Mucosa of descending colon (tissue), 3 donors: ENCODE results near the gene SERPINE3. TPM values are rescaled to one million over a fixed set of nuclear protein-coding genes. Genes with fewer than 3 reads are reported as not detected.

Experiments used
- ATAC-seq: fragments of 200-7000 bp; cut with Tn5 transposase; one replicate; pipeline ENCODE4 v1.9.1; 2020; ENCODE audit warnings: mild to moderate bottlenecking, moderate library complexity
- DNase-seq, 3 donors: peaks; one replicate each; pipeline ENCODE4 v3.0.0-alpha.2; 2020
- H3K36me3 ChIP-seq: fragments of 200-600 bp; one replicate; pipeline ENCODE4 v1.8.0; 2021; ENCODE audit warnings: low read depth, mild to moderate bottlenecking
- H3K4me1 ChIP-seq: fragments of 200-600 bp; one replicate; pipeline ENCODE4 v1.8.0; 2021; ENCODE audit warnings: low read depth, mild to moderate bottlenecking
- H3K4me3 ChIP-seq: fragments of 200-600 bp; one replicate; pipeline ENCODE4 v1.8.0; 2021; ENCODE audit warnings: mild to moderate bottlenecking
- H3K9me3 ChIP-seq: fragments of 200-600 bp; one replicate; pipeline ENCODE4 v1.8.0; 2021; ENCODE audit warnings: mild to moderate bottlenecking
- CTCF ChIP-seq: fragments of 200-600 bp; IDR thresholded peaks from one replicate; pipeline ENCODE4 v1.8.0; 2022; ENCODE audit warnings: antibody characterized with exemption, mild to moderate bottlenecking
- intact Hi-C, 2 donors: fragments of 100-400 bp; cut with DNase I in 1 of 2; cut with micrococcal nuclease in 1 of 2; formaldehyde crosslinking; loops; one replicate each; pipeline versions ENCODE4 v1.11.0 to v1.11.1; 2022; cut with DNase I, micrococcal nuclease
- total RNA-seq, 3 donors: library from RNA; stranded (reverse); fragmentation: NEBNext Ultra II Directional in 2 of 3; extraction: Animal tissue kit (Norgen Biotek cat#: 25700) in 2 of 3; gene quantifications; one replicate each; pipeline versions ENCODE4 v1.2.1 to v1.2.4, GENCODE V29; 2021 to 2023
- donor health status: DM: no; HTN: no; CAD: no; lungs with moderate emphysema.
- donor health status: DM: no; HTN: no; CAD: no.
- donor health status: DM: no; HTN: yes; CAD: no.

SERPINE3 gene
- total RNA-seq, 3 donors from 2014 or later, result not detected

- DNase-seq (no peak), ATAC-seq (no peak)
- Histone ChIP-seq H3K4me1 (no peaks in the 10 kb centered on the region), H3K4me3 (no peak overlapping the region), H3K9me3 (no peaks in the 10 kb centered on the region), H3K36me3 (no peaks in the 10 kb centered on the region)
- no peak for TF ChIP-seq CTCF
- intact Hi-C loops, result no loop called here
Observed at GRCh38 chr13:51341791-51342190, 2.3 kb downstream of the SERPINE3 start.

- intact Hi-C loops, result no loop called here
- no peak for DNase-seq
- H3K4me1 ChIP-seq, result no peaks in the 10 kb centered on the region
Observed at GRCh38 chr13:51342706-51343105, 3.2 kb downstream of the SERPINE3 start.

GRCh38 chr13:51343475-51343874 lies 4.0 kb downstream of the SERPINE3 start:
- intact Hi-C loops, result no loop called here
- Histone ChIP-seq H3K9me3 (no peaks in the 10 kb centered on the region), H3K36me3 (no peaks in the 10 kb centered on the region), H3K4me3 (no peak overlapping the region), H3K4me1 (no peaks in the 10 kb centered on the region)
- TF ChIP-seq CTCF, result no peak
- no peak for DNase-seq
- no peak for ATAC-seq

More at GRCh38 chr13:51342706-51343105, 3.2 kb downstream of the SERPINE3 start:
- H3K9me3 ChIP-seq, result no peaks in the 10 kb centered on the region
- TF ChIP-seq CTCF, result no peak
- no peaks in the 10 kb centered on the region for H3K36me3 ChIP-seq
- no peak for ATAC-seq
- no peak overlapping the region for H3K4me3 ChIP-seq

GRCh38 chr13:51346397-51346796 lies 6.9 kb downstream of the SERPINE3 start:
- intact Hi-C loops, result no loop called here
- Histone ChIP-seq H3K4me1 (no peaks in the 10 kb centered on the region), H3K36me3 (no peaks in the 10 kb centered on the region), H3K9me3 (no peaks in the 10 kb centered on the region), H3K4me3 (no peak overlapping the region)
- DNase-seq (no peak), ATAC-seq (no peak)
- no peak for TF ChIP-seq CTCF

- Histone ChIP-seq H3K4me3 (no peak overlapping the region), H3K9me3 (no peaks in the 10 kb centered on the region), H3K36me3 (no peaks in the 10 kb centered on the region), H3K4me1 (no peaks in the 10 kb centered on the region)
- ATAC-seq, result no peak
- intact Hi-C loops, result no loop called here
- no peak for DNase-seq
- TF ChIP-seq CTCF, result no peak
Observed at GRCh38 chr13:51347099-51347498, 7.6 kb downstream of the SERPINE3 start.
